HUES6 (cell line): ENCODE data around the gene DGKE.

Experiments used
- H3K27ac ChIP-seq: 2 replicates; pipeline ENCODE4 v1.7.0; 2013; ENCODE audit warnings: low read depth, mild to moderate bottlenecking, low read length, inconsistent platforms
- H3K27me3 ChIP-seq: 2 replicates; pipeline ENCODE4 v1.6.1; 2013; ENCODE audit warnings: low read length; ENCODE audit not compliant: control insufficient read depth, insufficient read depth
- H3K36me3 ChIP-seq: 2 replicates; pipeline ENCODE4 v1.6.1; 2013; ENCODE audit warnings: low read length; ENCODE audit not compliant: control insufficient read depth, insufficient read depth
- H3K4me1 ChIP-seq: 2 replicates; pipeline ENCODE4 v1.6.1; 2013; ENCODE audit warnings: low read length; ENCODE audit not compliant: control insufficient read depth, insufficient read depth
- H3K4me3 ChIP-seq: 2 replicates; pipeline ENCODE4 v1.5.1; 2013; ENCODE audit warnings: low read depth, low read length
- H3K9ac ChIP-seq: one replicate; pipeline ENCODE4 v1.6.1; 2013; ENCODE audit warnings: mild to moderate bottlenecking, low read length
- H3K9me3 ChIP-seq: 2 replicates; pipeline ENCODE4 v1.6.1; 2013; ENCODE audit warnings: low read depth, low read length; ENCODE audit not compliant: control insufficient read depth, insufficient read depth

Gene DGKE

DNA sequence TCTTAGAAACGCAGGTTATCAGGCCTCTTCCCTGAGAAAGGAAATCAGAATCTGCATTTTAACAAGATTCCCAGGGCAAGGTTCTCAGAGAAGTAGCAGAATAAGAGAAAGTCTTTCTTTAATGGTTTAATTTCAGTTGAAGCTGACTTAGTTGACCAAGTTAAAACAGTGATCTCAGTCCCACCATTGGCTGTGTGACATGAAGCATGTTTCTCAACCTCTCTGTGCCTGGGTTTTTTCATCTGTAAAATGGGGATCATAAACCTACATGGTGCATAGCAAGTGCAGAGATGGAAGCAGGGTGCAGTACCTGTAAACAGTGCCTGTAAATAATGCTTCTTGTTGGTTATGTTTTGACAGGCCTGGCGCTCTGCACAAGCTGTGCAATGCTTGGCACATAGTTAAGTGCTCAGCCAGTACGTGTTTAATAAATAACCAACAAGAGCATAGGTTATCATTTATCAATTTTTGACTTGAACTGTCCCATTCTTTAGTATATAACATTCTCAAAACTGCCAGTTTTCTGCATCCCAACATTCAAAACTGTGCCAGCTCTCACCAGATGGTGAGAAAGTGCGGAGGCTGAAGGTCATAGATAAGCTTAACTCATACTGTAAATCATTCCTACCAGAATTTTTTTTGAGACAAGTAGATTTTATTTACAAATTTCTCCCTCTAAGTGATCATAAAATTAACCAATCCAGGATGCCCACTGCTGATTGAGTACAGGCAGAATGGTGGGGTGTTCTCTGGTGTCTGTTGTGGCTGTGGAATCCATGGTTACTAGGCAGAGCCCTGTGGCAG lies 7.1 kb upstream of the DGKE start:
- H3K4me1 ChIP-seq: no peaks in the 10 kb centered on the region
- H3K4me3 ChIP-seq: no peak overlapping the region
- H3K27me3 ChIP-seq: no peaks in the 10 kb centered on the region
- no peak overlapping the region for H3K9ac ChIP-seq
- 0 out of 2 replicates have a peak, but pooled peaks cover 9% of the 10 kb centered on the region for H3K36me3 ChIP-seq
- H3K9me3 ChIP-seq: no peaks in the 10 kb centered on the region
- H3K27ac ChIP-seq: no peak overlapping the region

DNA sequence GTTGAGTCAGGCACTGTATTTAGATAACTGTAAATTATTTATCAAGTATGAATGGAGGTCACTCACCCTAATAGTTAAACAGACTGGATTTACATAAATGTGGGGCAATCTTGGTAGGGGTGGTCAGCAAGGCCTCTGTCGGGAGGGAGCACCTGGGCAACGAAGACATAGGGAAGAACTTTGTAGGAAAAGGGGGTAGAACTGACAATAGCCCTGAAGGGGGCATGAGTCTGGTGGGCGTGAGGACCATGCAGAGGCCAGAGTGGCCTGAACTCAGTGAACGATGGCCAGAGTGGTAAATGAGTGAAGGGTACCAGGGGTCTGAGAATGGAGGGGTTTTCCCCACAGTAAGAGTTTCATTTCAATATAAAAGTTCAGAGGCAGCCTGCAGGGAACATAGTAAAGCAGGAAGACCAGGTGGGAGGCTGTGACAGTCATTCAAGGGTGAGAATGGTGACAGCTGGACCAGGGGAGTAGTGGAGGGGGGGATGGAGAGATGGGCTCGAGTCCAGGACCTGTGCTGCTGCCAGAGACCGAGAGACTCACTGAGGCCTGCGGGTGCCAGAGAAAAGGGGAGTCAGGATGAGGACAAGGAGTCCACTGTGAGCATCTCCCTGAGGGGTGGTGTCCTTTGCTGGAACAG lies 3.1 kb upstream of the DGKE start:
- Histone ChIP-seq H3K9ac (no peak overlapping the region), H3K27ac (no peak overlapping the region), H3K9me3 (no peaks in the 10 kb centered on the region), H3K27me3 (peaks cover 21% of the 10 kb centered on the region), H3K4me1 (peaks cover 9% of the 10 kb centered on the region; the same call in 1 of the 2 replicates), H3K4me3 (no peak overlapping the region), H3K36me3 (0 out of 2 replicates have a peak, but pooled peaks cover 9% of the 10 kb centered on the region)

DNA sequence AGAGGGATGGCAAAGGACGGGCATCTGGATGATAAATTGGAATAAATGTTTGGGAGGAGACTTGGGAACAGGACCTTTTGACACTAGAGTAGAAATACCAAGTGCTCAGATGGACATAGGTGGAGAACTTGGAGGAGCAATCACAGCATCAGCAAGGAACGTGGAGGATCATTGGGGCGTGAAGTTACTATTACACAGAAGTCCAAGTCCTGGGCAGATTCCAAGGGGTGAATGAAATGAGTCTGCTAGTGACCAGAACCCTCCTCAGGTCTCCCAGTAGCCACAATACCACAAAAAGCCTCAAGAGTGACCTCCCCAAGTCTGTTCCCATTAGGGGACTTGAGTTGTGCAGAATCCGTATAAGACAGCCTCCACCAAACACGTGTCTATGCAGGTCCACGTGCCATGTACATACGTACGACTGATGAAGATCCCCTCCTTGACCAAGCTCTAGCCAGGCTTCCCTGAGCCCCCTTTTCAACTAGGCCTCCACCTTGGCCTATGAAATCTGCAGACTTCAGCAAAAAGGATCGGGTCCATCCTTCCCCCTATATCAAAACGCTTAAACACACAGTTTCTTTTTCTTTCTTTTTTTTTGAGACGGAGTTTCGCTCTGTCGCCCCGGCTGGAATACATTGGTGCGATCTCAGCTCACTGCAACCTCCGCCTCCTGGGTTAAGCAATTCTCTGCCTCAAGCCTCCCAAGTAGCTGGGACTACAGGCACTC lies 2.4 kb upstream of the DGKE start:
- peaks cover 9% of the 10 kb centered on the region; the same call in 1 of the 2 replicates for H3K4me1 ChIP-seq
- H3K9me3 ChIP-seq: no peaks in the 10 kb centered on the region
- peaks cover 21% of the 10 kb centered on the region for H3K27me3 ChIP-seq
- no peak overlapping the region for H3K9ac ChIP-seq
- no peak overlapping the region for H3K4me3 ChIP-seq
- H3K36me3 ChIP-seq: 0 out of 2 replicates have a peak, but pooled peaks cover 9% of the 10 kb centered on the region
- no peak overlapping the region for H3K27ac ChIP-seq

DNA sequence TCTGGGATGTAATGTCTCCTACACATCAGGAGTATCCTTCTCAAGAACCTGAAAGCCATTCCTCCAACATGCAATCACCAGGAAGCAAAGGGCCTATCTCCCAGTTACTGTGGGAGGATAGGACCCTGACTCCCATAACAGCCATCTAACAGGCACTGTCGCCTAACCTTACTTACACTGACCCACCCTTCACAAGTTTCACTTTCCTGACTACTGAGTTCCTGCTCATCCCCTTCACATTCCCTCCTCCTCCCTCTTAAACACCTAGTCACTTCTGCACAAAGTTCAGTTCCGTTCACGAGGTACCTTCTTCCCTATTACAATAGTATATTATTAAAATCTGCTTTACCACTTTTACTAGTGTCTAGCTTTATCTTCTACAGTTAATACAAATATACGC lies 1.5 kb upstream of the DGKE start:
- peak overlapping the region; percentile 68 for H3K4me3 ChIP-seq
- H3K9me3 ChIP-seq: no peaks in the 10 kb centered on the region
- H3K4me1 ChIP-seq: peaks cover 17% of the 10 kb centered on the region
- H3K27me3 ChIP-seq: peaks cover 21% of the 10 kb centered on the region
- no peak overlapping the region for H3K27ac ChIP-seq
- 0 out of 2 replicates have a peak, but pooled peaks cover 9% of the 10 kb centered on the region for H3K36me3 ChIP-seq
- no peak overlapping the region for H3K9ac ChIP-seq

DNA sequence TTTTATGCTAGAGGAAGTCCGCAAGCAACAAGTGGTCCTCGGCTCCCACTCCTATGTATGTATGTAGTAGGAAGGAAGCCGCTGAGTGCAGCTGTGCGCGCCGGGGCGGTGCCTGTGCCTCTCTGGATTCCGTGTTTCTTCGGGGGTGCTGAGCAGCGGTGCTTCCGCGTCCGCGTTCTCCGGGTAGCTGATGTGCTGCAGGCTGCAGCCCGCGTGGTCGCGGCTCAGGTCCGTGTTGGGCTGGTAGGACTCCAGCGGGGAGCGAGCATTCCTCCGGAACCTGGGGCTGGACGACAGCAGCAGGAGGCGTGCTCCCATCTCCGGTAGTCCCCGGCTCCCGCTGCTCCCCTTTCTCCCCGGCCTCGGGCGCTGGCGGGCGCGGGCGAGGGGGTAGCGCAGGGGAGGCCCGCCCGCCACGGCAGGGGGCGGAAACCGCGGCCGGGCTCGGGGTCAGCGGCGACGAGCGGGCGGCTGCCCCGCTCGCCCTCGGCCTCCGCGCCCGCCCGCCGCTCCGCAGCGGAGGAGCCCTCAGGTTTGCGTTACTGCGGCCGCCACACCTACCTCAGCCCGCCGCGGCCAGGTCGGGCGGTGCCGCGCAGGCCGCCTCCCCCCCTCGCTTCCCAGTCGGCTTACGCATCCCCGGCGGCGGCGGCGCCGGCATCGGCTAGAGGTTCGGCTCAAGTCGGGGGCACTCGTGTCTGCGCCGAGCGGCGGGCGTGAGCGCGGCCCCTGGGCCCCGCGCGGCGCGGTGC lies 718 bp upstream of the DGKE start:
- H3K4me1 ChIP-seq: peaks cover 21% of the 10 kb centered on the region
- no peak overlapping the region for H3K27ac ChIP-seq
- H3K4me3 ChIP-seq: peak overlapping the region; percentile 68
- H3K9me3 ChIP-seq: no peaks in the 10 kb centered on the region
- 0 out of 2 replicates have a peak, but pooled peaks cover 9% of the 10 kb centered on the region for H3K36me3 ChIP-seq
- H3K27me3 ChIP-seq: peaks cover 21% of the 10 kb centered on the region
- H3K9ac ChIP-seq: peak overlapping the region; percentile 70

DNA sequence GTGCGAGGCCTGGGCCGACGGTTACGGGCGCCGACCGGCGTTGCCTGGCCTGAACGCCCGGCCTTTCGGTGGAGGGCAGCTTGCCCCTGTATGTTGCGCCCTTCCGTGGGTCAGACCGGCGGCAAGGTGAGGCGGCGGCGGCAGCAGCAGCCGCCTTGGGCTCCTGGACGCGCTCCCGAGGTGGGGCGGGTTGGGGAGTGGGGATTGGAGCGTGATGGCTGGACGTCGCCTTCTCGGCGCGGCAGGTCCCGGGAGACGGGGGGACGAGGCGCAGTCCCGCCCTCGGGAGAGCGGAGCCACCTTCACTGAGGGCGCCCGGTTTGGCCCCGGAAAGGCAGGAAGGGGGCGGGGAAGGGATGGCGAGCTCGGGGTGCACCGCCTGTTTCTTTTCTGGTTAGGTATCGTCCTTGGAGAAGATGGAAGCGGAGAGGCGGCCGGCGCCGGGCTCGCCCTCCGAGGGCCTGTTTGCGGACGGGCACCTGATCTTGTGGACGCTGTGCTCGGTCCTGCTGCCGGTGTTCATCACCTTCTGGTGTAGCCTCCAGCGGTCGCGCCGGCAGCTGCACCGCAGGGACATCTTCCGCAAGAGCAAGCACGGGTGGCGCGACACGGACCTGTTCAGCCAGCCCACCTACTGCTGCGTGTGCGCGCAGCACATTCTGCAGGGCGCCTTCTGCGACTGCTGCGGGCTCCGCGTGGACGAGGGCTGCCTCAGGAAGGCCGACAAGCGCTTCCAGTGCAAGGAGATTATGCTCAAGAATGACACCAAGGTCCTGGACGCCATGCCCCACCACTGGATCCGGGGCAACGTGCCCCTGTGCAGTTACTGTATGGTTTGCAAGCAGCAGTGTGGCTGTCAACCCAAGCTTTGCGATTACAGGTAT lies 671 bp downstream of the DGKE start:
- H3K4me1 ChIP-seq: peaks cover 23% of the 10 kb centered on the region
- peak overlapping the region; percentile 68 for H3K4me3 ChIP-seq
- H3K27ac ChIP-seq: peak overlapping the region; percentile 50; the same call in 1 of the 2 replicates
- H3K27me3 ChIP-seq: peaks cover 21% of the 10 kb centered on the region
- peak overlapping the region; percentile 67 for H3K9ac ChIP-seq
- H3K36me3 ChIP-seq: 0 out of 2 replicates have a peak, but pooled peaks cover 9% of the 10 kb centered on the region
- H3K9me3 ChIP-seq: no peaks in the 10 kb centered on the region

DNA sequence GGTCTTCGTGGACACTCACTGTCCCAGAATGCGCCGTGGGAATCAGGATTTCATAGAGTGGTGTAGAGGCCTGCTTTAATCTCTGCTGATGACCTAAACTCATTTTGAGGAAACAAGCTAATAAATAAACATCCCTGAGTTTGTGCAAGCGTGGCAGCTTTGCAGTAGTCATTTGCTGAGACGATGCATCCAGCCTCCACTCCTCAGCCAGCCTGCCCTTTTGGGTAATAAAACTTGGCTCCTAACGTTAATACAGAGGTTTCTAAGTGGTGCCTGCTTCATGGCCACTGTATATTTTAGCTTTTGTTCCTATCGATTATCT lies 1.3 kb downstream of the DGKE start:
- Histone ChIP-seq H3K27me3 (peaks cover 21% of the 10 kb centered on the region), H3K9ac (peak overlapping the region; percentile 67), H3K4me3 (peak overlapping the region; percentile 68), H3K9me3 (no peaks in the 10 kb centered on the region), H3K4me1 (peaks cover 23% of the 10 kb centered on the region), H3K36me3 (0 out of 2 replicates have a peak, but pooled peaks cover 9% of the 10 kb centered on the region), H3K27ac (no peak overlapping the region)

DNA sequence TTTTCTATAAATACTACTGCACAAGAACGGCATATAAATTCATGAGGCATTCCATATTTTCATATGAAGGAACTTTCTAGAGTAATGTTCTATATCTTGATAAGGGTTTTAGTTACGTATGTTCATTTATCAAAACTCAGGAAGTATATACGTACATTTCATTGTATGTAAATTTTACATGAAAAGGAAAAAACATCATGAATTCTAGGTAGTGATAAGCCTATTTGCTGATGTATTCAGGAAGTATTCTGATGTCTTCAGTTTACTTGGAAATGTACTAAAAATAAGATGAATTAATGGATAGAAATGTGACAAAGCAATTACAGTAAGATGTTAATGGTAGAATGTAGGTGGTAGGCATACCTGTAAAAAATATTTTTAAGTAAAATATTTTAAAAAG lies 4.7 kb downstream of the DGKE start:
- Histone ChIP-seq H3K27me3 (peaks cover 16% of the 10 kb centered on the region), H3K27ac (no peak overlapping the region), H3K4me3 (no peak overlapping the region), H3K36me3 (no peaks in the 10 kb centered on the region), H3K4me1 (peaks cover 14% of the 10 kb centered on the region), H3K9me3 (no peaks in the 10 kb centered on the region), H3K9ac (no peak overlapping the region)

DNA sequence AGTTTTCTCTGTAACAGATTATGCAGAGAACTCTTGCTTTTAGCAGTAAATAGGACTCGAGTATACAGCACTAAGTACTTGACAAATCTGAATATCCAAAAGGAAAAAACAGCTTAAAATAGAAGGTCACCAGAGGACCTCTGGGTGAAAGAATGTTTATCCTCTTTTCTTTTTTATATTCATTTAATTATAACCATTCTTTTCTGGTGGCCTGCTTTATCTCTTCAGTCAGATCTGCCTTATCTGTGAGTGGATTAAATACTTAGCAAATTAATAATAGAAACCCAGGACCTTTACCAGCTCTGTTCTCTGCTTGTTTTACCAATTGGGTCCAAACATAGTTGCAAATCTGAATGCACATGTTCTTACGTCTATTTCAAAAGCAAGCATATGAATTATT lies 8.6 kb downstream of the DGKE start:
- Histone ChIP-seq H3K27ac (no peak overlapping the region), H3K4me1 (peaks cover 5% of the 10 kb centered on the region; the same call in 1 of the 2 replicates), H3K27me3 (no peaks in the 10 kb centered on the region), H3K9me3 (no peaks in the 10 kb centered on the region), H3K4me3 (no peak overlapping the region), H3K36me3 (no peaks in the 10 kb centered on the region; the same call in 1 of the 2 replicates), H3K9ac (no peak overlapping the region)

DNA sequence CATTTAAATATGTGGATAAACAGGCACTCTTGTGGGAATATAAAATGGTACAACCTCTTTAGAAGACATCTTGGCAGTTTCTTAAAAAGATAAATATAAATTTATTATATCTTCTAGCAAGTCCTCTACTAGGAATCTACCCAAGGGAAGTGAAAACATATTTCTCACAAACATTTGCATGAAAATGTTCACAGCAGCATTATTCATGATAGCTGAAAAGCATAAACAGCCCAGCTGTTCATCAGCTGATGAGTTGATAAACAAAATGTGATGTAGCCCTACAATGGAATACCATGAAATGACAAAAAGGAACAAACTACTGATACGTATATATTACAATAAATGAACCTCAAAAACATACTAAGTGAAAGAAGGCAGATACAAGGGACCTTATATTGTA lies 12.0 kb downstream of the DGKE start:
- no peak overlapping the region for H3K27ac ChIP-seq

More for the DNA sequence above, 12.0 kb downstream of the DGKE start:
- Histone ChIP-seq H3K4me3 (no peak overlapping the region), H3K9ac (no peak overlapping the region), H3K27me3 (no peaks in the 10 kb centered on the region), H3K4me1 (no peaks in the 10 kb centered on the region), H3K36me3 (peaks cover 18% of the 10 kb centered on the region), H3K9me3 (no peaks in the 10 kb centered on the region)
